Measurements from ENCODE around the gene XRN1. TPM values are rescaled to one million over a fixed set of nuclear protein-coding genes. Genes with fewer than 3 reads are reported as not detected.

XRN1 gene
- total and polyA plus RNA-seq, 2 donors (not counting 1 experiment from before 2014, with no cell fraction given): 19.9 to 55.7 TPM

DNA sequence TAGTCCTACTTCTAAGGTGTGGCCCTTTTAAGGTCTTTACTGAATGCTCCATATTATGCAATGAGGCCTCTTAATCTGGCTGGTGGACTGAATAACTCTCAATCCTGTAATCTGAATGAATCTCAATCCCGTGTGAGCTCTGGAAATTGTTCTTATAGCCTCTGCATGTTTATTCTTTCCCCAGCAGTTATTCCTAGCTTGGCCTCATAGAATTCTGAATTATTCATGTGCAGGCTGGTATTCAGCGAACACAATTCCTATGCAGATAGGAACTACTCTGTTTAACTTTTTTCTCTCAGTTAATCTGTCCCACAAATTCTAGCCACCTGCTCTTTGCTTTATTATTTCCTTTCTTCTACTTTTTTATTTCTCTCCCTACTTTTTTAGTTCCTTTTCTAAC is 44.3 kb upstream of the XRN1 start:
- Histone ChIP-seq H3K36me3 (ENCODE audit: control insufficient read depth, insufficient read depth, low read length) (peaks cover 3% of the 10 kb centered on the region), H3K9me3 (ENCODE audit: control insufficient read depth, insufficient read depth, low read depth, low read length) (no peaks in the 10 kb centered on the region), H4K20me1 (ENCODE audit: control insufficient read depth, extremely low read depth, insufficient read depth, low read length) (no peaks in the 10 kb centered on the region), H2AFZ (ENCODE audit: low read length) (no peak overlapping the region), H3K4me2 (ENCODE audit: extremely low read depth, insufficient read depth, low read length) (no peak overlapping the region), H3K27me3 (ENCODE audit: control insufficient read depth, insufficient read depth, low read length) (no peaks in the 10 kb centered on the region), H3K4me3 (replicated peaks in 1 of 4; ENCODE audit: control extremely low read depth in 1 of 4, insufficient read depth in 1 of 4, low read depth in 3 of 4, low read length in 4 of 4) (no peak overlapping the region), H3K9ac (ENCODE audit: insufficient read depth, low read length) (no peak overlapping the region), H3K27ac (ENCODE audit: insufficient read depth, low read length) (no peak overlapping the region), H3K79me2 (ENCODE audit: control insufficient read depth, insufficient read depth, low read length) (no peaks in the 10 kb centered on the region), H3K4me1 (ENCODE audit: control insufficient read depth, extremely low read depth, insufficient read depth, low read length) (no peaks in the 10 kb centered on the region)
- TF ChIP-seq EZH2 (IDR thresholded peaks at IDR 0.05; ENCODE audit: low read length, missing control alignments): no peak
- TF ChIP-seq, protein P1, sequence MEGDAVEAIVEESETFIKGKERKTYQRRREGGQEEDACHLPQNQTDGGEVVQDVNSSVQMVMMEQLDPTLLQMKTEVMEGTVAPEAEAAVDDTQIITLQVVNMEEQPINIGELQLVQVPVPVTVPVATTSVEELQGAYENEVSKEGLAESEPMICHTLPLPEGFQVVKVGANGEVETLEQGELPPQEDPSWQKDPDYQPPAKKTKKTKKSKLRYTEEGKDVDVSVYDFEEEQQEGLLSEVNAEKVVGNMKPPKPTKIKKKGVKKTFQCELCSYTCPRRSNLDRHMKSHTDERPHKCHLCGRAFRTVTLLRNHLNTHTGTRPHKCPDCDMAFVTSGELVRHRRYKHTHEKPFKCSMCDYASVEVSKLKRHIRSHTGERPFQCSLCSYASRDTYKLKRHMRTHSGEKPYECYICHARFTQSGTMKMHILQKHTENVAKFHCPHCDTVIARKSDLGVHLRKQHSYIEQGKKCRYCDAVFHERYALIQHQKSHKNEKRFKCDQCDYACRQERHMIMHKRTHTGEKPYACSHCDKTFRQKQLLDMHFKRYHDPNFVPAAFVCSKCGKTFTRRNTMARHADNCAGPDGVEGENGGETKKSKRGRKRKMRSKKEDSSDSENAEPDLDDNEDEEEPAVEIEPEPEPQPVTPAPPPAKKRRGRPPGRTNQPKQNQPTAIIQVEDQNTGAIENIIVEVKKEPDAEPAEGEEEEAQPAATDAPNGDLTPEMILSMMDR (conservative IDR thresholded peaks at IDR 0.05 in 1 of 2, IDR thresholded peaks at IDR 0.05 in 1 of 2; ENCODE audit: low read depth in 1 of 2, low read length in 2 of 2): no peak
- DNase-seq (ENCODE audit: low read depth in 2 of 2): no peak

DNA sequence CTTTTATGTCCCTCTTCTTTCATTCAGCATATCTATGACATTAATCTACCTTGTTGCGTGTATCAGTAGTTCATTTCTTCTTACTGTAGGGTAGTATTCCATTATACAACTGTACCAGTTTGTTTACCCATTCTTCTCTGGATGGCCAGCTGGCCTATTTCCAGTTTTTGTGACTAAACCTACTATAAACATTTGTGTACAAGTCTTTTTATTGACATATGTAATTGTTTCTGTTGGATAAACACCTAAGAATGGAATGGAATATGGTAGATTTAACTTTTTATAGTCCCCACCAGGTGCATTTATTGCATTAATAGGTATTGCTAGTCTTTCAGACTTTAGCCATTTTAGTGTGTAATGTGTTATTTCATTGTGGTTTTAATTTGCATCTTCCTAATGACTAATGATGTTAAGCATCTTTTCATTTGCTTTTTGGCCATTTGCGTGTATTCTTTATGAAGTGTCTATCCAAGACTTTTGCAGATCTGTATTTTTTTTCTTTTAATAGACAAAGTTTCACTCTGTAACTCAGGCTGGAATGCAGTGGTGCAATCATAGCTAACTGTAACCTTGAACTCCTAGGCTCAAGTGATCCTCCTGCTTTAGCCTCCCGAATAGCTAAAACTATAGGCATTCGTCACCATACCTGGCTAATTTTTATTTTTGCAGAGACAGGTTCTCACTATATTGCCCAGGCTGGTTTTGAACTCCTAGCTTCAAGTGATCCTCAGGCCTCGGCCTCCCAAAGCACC is 41.9 kb upstream of the XRN1 start:
- no peaks in the 10 kb centered on the region for H3K79me2 ChIP-seq (ENCODE audit: control insufficient read depth, insufficient read depth, low read length)
- no peak overlapping the region for H3K4me2 ChIP-seq (ENCODE audit: extremely low read depth, insufficient read depth, low read length)
- H3K27me3 ChIP-seq (ENCODE audit: control insufficient read depth, insufficient read depth, low read length): no peaks in the 10 kb centered on the region
- no peaks in the 10 kb centered on the region for H3K4me1 ChIP-seq (ENCODE audit: control insufficient read depth, extremely low read depth, insufficient read depth, low read length)
- H3K4me3 ChIP-seq (replicated peaks in 1 of 4; ENCODE audit: control extremely low read depth in 1 of 4, insufficient read depth in 1 of 4, low read depth in 3 of 4, low read length in 4 of 4): no peak overlapping the region
- TF ChIP-seq EZH2 (IDR thresholded peaks at IDR 0.05; ENCODE audit: low read length, missing control alignments): no peak
- TF ChIP-seq, protein P1 (conservative IDR thresholded peaks at IDR 0.05 in 1 of 2, IDR thresholded peaks at IDR 0.05 in 1 of 2; ENCODE audit: low read depth in 1 of 2, low read length in 2 of 2): no peak
- H3K9me3 ChIP-seq (ENCODE audit: control insufficient read depth, insufficient read depth, low read depth, low read length): no peaks in the 10 kb centered on the region
- H3K27ac ChIP-seq (ENCODE audit: insufficient read depth, low read length): no peak overlapping the region
- H4K20me1 ChIP-seq (ENCODE audit: control insufficient read depth, extremely low read depth, insufficient read depth, low read length): no peaks in the 10 kb centered on the region
- DNase-seq (ENCODE audit: low read depth in 2 of 2): peak in 1 of 2 donors; percentile 15
- H3K9ac ChIP-seq (ENCODE audit: insufficient read depth, low read length): no peak overlapping the region
- H2AFZ ChIP-seq (ENCODE audit: low read length): no peak overlapping the region
- H3K36me3 ChIP-seq (ENCODE audit: control insufficient read depth, insufficient read depth, low read length): peaks cover 1% of the 10 kb centered on the region

DNA sequence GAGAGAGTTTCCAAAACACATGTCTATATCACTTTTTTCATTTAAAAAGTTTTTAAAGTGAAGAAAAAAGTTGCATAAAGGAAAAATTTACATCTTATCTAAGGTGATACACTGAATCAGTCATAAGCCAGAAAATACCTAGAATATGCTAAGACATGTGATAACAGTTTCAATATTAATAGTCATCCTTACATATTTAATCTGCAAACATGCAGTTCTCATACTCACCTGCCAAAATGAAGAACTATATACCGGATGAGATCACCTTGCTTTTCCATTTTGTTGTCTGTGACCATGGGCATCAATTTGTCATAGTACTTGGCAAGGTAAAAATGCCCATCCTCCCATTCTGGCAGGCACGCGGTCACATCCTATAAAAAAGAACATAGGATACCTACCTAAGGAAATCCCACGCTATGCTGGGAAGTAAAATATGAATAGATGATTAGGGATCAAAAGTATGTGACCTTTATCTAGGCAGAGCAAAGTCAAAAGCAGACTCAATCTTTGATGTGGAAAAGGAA is 37.1 kb upstream of the XRN1 start:
- Histone ChIP-seq H3K9me3 (ENCODE audit: control insufficient read depth, insufficient read depth, low read depth, low read length) (no peaks in the 10 kb centered on the region), H3K4me2 (ENCODE audit: extremely low read depth, insufficient read depth, low read length) (no peak overlapping the region), H3K9ac (ENCODE audit: insufficient read depth, low read length) (no peak overlapping the region), H3K27ac (ENCODE audit: insufficient read depth, low read length) (no peak overlapping the region), H3K4me3 (replicated peaks in 1 of 4; ENCODE audit: control extremely low read depth in 1 of 4, insufficient read depth in 1 of 4, low read depth in 3 of 4, low read length in 4 of 4) (no peak overlapping the region), H3K79me2 (ENCODE audit: control insufficient read depth, insufficient read depth, low read length) (no peaks in the 10 kb centered on the region), H2AFZ (ENCODE audit: low read length) (no peak overlapping the region), H3K4me1 (ENCODE audit: control insufficient read depth, extremely low read depth, insufficient read depth, low read length) (no peaks in the 10 kb centered on the region), H3K27me3 (ENCODE audit: control insufficient read depth, insufficient read depth, low read length) (no peaks in the 10 kb centered on the region), H3K36me3 (ENCODE audit: control insufficient read depth, insufficient read depth, low read length) (peaks cover 4% of the 10 kb centered on the region), H4K20me1 (ENCODE audit: control insufficient read depth, extremely low read depth, insufficient read depth, low read length) (no peaks in the 10 kb centered on the region)
- no peak for DNase-seq (ENCODE audit: low read depth in 2 of 2)
- TF ChIP-seq, protein P1 (conservative IDR thresholded peaks at IDR 0.05 in 1 of 2, IDR thresholded peaks at IDR 0.05 in 1 of 2; ENCODE audit: low read depth in 1 of 2, low read length in 2 of 2): no peak
- no peak for TF ChIP-seq EZH2 (IDR thresholded peaks at IDR 0.05; ENCODE audit: low read length, missing control alignments)
